ENCODE measurements around the gene AMD1. TPM values are rescaled to one million over a fixed set of nuclear protein-coding genes. Genes with fewer than 3 reads are reported as not detected.
A peak's percentile ranks its signal among the peaks of the same experiment; 100 is the strongest.

The AMD1 gene
- total and polyA plus RNA-seq, 3 experiments from 2014 or later: 52.0 to 96.3 (median 95.8) TPM

- POLR2A ChIA-PET: no interaction called here
These were observed 24.8 kb upstream of the AMD1 start for GRCh38 chr6:110849781-110850180.

GRCh38 chr6:110852773-110853172, 21.8 kb upstream of the AMD1 start:
- peak overlapping the region in 1 of 8 donors; percentile 82 for H3K27ac Mint-ChIP-seq
- H3K9me3 ChIP-seq (ENCODE audit: low read length): no peaks in the 10 kb centered on the region
- H3K4me1 ChIP-seq (ENCODE audit: insufficient read depth, low read length): no peaks in the 10 kb centered on the region
- H3K36me3 ChIP-seq (ENCODE audit: insufficient read depth, low read length): no peaks in the 10 kb centered on the region
- no peaks in the 10 kb centered on the region for H3K4me1 Mint-ChIP-seq
- DNase-seq: no peak
- H3K36me3 Mint-ChIP-seq: no peaks in the 10 kb centered on the region
- no peak overlapping the region for H3K27ac ChIP-seq (ENCODE audit: low read depth, low read length)
- ChIA-PET CTCF (interaction anchor here (1.4 kb wide), 1 partner anchor 43 kb away, joined by 3 read pairs; no protein-coding TSS in a partner anchor), POLR2A (no interaction called here)
- no peak overlapping the region for H3K4me3 ChIP-seq (ENCODE audit: low read length)
- no peaks in the 10 kb centered on the region for H3K27me3 ChIP-seq (ENCODE audit: insufficient read depth, low read length, poor library complexity, severe bottlenecking)
- no peaks in the 10 kb centered on the region for H3K9me3 Mint-ChIP-seq
- no peak overlapping the region for H3K4me3 Mint-ChIP-seq
- peaks cover 0 to 2% of the 10 kb centered on the region in 2 donors for H3K27me3 Mint-ChIP-seq

More at GRCh38 chr6:110849781-110850180, 24.8 kb upstream of the AMD1 start:
- no peak overlapping the region for H3K4me3 Mint-ChIP-seq
- no peaks in the 10 kb centered on the region for H3K4me1 ChIP-seq (ENCODE audit: insufficient read depth, low read length)
- no peak overlapping the region for H3K27ac Mint-ChIP-seq
- CTCF ChIA-PET: interaction anchor here (1.2 kb wide), 1 partner anchor 120 kb away, joined by 3 read pairs; no protein-coding TSS in a partner anchor
- H3K4me1 Mint-ChIP-seq: no peaks in the 10 kb centered on the region
- H3K36me3 Mint-ChIP-seq: no peaks in the 10 kb centered on the region
- H3K36me3 ChIP-seq (ENCODE audit: insufficient read depth, low read length): no peaks in the 10 kb centered on the region
- H3K9me3 Mint-ChIP-seq: no peaks in the 10 kb centered on the region
- no peaks in the 10 kb centered on the region for H3K27me3 ChIP-seq (ENCODE audit: insufficient read depth, low read length, poor library complexity, severe bottlenecking)
- H3K4me3 ChIP-seq (ENCODE audit: low read length): no peak overlapping the region
- H3K9me3 ChIP-seq (ENCODE audit: low read length): no peaks in the 10 kb centered on the region
- no peak overlapping the region for H3K27ac ChIP-seq (ENCODE audit: low read depth, low read length)
- peaks cover 0 to 2% of the 10 kb centered on the region in 2 donors for H3K27me3 Mint-ChIP-seq
- no peak for DNase-seq

GRCh38 chr6:110853754-110854477, 20.7 kb upstream of the AMD1 start:
- Histone ChIP-seq H3K9me3 (ENCODE audit: low read length) (no peaks in the 10 kb centered on the region), H3K36me3 (ENCODE audit: insufficient read depth, low read length) (no peaks in the 10 kb centered on the region), H3K4me1 (ENCODE audit: insufficient read depth, low read length) (no peaks in the 10 kb centered on the region), H3K27me3 (ENCODE audit: insufficient read depth, low read length, poor library complexity, severe bottlenecking) (no peaks in the 10 kb centered on the region), H3K27ac (ENCODE audit: low read depth, low read length) (no peak overlapping the region), H3K4me3 (ENCODE audit: low read length) (no peak overlapping the region)
- Mint-ChIP-seq H3K4me1 (no peaks in the 10 kb centered on the region), H3K27me3 (no peaks in the 10 kb centered on the region), H3K27ac (no peak overlapping the region), H3K9me3 (no peaks in the 10 kb centered on the region), H3K36me3 (no peaks in the 10 kb centered on the region), H3K4me3 (no peak overlapping the region)
- DNase-seq: no peak
- ChIA-PET CTCF (no interaction called here), POLR2A (no interaction called here)

- no peak for DNase-seq
- no peaks in the 10 kb centered on the region for H3K9me3 Mint-ChIP-seq
- no peak overlapping the region for H3K27ac Mint-ChIP-seq
- CTCF ChIA-PET: interaction anchor here (1.2 kb wide), 1 partner anchor 46 kb away, joined by 4 read pairs; no protein-coding TSS in a partner anchor
- POLR2A ChIA-PET: no interaction called here
- H3K36me3 Mint-ChIP-seq: peaks cover 0 to 2% (median 0%) of the 10 kb centered on the region in 3 donors
- Histone ChIP-seq H3K36me3 (ENCODE audit: insufficient read depth, low read length) (no peaks in the 10 kb centered on the region), H3K4me1 (ENCODE audit: insufficient read depth, low read length) (no peaks in the 10 kb centered on the region), H3K4me3 (ENCODE audit: low read length) (no peak overlapping the region), H3K9me3 (ENCODE audit: low read length) (no peaks in the 10 kb centered on the region), H3K27ac (ENCODE audit: low read depth, low read length) (no peak overlapping the region), H3K27me3 (ENCODE audit: insufficient read depth, low read length, poor library complexity, severe bottlenecking) (no peaks in the 10 kb centered on the region)
- H3K4me1 Mint-ChIP-seq: no peaks in the 10 kb centered on the region
- H3K4me3 Mint-ChIP-seq: no peak overlapping the region
- no peaks in the 10 kb centered on the region for H3K27me3 Mint-ChIP-seq
These were observed 18.3 kb upstream of the AMD1 start for GRCh38 chr6:110856296-110856695.

GRCh38 chr6:110858016-110858415, 16.6 kb upstream of the AMD1 start:
- Mint-ChIP-seq H3K4me1 (no peaks in the 10 kb centered on the region), H3K36me3 (peaks cover 0 to 2% (median 0%) of the 10 kb centered on the region in 3 donors), H3K4me3 (no peak overlapping the region), H3K9me3 (no peaks in the 10 kb centered on the region), H3K27me3 (no peaks in the 10 kb centered on the region), H3K27ac (peak overlapping the region in 1 of 8 donors; percentile 51)
- Histone ChIP-seq H3K27me3 (ENCODE audit: insufficient read depth, low read length, poor library complexity, severe bottlenecking) (no peaks in the 10 kb centered on the region), H3K27ac (ENCODE audit: low read depth, low read length) (no peak overlapping the region), H3K36me3 (ENCODE audit: insufficient read depth, low read length) (no peaks in the 10 kb centered on the region), H3K4me1 (ENCODE audit: insufficient read depth, low read length) (no peaks in the 10 kb centered on the region), H3K4me3 (ENCODE audit: low read length) (no peak overlapping the region), H3K9me3 (ENCODE audit: low read length) (no peaks in the 10 kb centered on the region)
- POLR2A ChIA-PET: no interaction called here
- CTCF ChIA-PET: no interaction called here
- DNase-seq: no peak

- no peak overlapping the region for H3K4me3 ChIP-seq (ENCODE audit: low read length)
- CTCF ChIA-PET: no interaction called here
- H3K36me3 Mint-ChIP-seq: peaks cover 0 to 2% (median 0%) of the 10 kb centered on the region in 3 donors
These were observed 15.9 kb upstream of the AMD1 start for GRCh38 chr6:110858562-110859214.

GRCh38 chr6:110859335-110859792, 15.2 kb upstream of the AMD1 start:
- Histone ChIP-seq H3K36me3 (ENCODE audit: insufficient read depth, low read length) (no peaks in the 10 kb centered on the region), H3K4me3 (ENCODE audit: low read length) (no peak overlapping the region), H3K9me3 (ENCODE audit: low read length) (no peaks in the 10 kb centered on the region), H3K27me3 (ENCODE audit: insufficient read depth, low read length, poor library complexity, severe bottlenecking) (no peaks in the 10 kb centered on the region), H3K27ac (ENCODE audit: low read depth, low read length) (no peak overlapping the region), H3K4me1 (ENCODE audit: insufficient read depth, low read length) (no peaks in the 10 kb centered on the region)
- DNase-seq: no peak
- peaks cover 0 to 2% (median 0%) of the 10 kb centered on the region in 3 donors for H3K36me3 Mint-ChIP-seq
- H3K9me3 Mint-ChIP-seq: no peaks in the 10 kb centered on the region
- no peak overlapping the region for H3K27ac Mint-ChIP-seq
- CTCF ChIA-PET: no interaction called here
- POLR2A ChIA-PET: no interaction called here
- H3K4me1 Mint-ChIP-seq: no peaks in the 10 kb centered on the region
- H3K27me3 Mint-ChIP-seq: no peaks in the 10 kb centered on the region
- no peak overlapping the region for H3K4me3 Mint-ChIP-seq

More at GRCh38 chr6:110858562-110859214, 15.9 kb upstream of the AMD1 start:
- Histone ChIP-seq H3K27ac (ENCODE audit: low read depth, low read length) (no peak overlapping the region), H3K36me3 (ENCODE audit: insufficient read depth, low read length) (no peaks in the 10 kb centered on the region), H3K27me3 (ENCODE audit: insufficient read depth, low read length, poor library complexity, severe bottlenecking) (no peaks in the 10 kb centered on the region), H3K4me1 (ENCODE audit: insufficient read depth, low read length) (no peaks in the 10 kb centered on the region), H3K9me3 (ENCODE audit: low read length) (no peaks in the 10 kb centered on the region)
- Mint-ChIP-seq H3K27ac (peak overlapping the region in 1 of 8 donors; percentile 51), H3K4me3 (no peak overlapping the region), H3K9me3 (no peaks in the 10 kb centered on the region), H3K27me3 (no peaks in the 10 kb centered on the region), H3K4me1 (no peaks in the 10 kb centered on the region)
- POLR2A ChIA-PET: no interaction called here
- DNase-seq: no peak

GRCh38 chr6:110864824-110865223, 9.8 kb upstream of the AMD1 start:
- POLR2A ChIA-PET: interaction anchor here (1.3 kb wide), 1 partner anchor 11 kb away, joined by 3 read pairs; no protein-coding TSS in a partner anchor
- Histone ChIP-seq H3K4me1 (ENCODE audit: insufficient read depth, low read length) (peaks cover 6% of the 10 kb centered on the region), H3K4me3 (ENCODE audit: low read length) (no peak overlapping the region), H3K9me3 (ENCODE audit: low read length) (no peaks in the 10 kb centered on the region), H3K27ac (ENCODE audit: low read depth, low read length) (no peak overlapping the region), H3K36me3 (ENCODE audit: insufficient read depth, low read length) (no peaks in the 10 kb centered on the region), H3K27me3 (ENCODE audit: insufficient read depth, low read length, poor library complexity, severe bottlenecking) (no peaks in the 10 kb centered on the region)
- peaks cover 2 to 7% (median 5%) of the 10 kb centered on the region in 3 donors for H3K4me1 Mint-ChIP-seq
- H3K27me3 Mint-ChIP-seq: no peaks in the 10 kb centered on the region
- no peaks in the 10 kb centered on the region for H3K9me3 Mint-ChIP-seq
- CTCF ChIA-PET: interaction anchor here (1.0 to 3.1 kb wide), 3 partner anchors 9 to 183 kb away, joined by 4 to 13 read pairs (median 5); partner anchors contain the start of gene AMD1
- no peak overlapping the region for H3K4me3 Mint-ChIP-seq
- no peaks in the 10 kb centered on the region for H3K36me3 Mint-ChIP-seq
- peak overlapping the region in 1 of 8 donors; percentile 10 for H3K27ac Mint-ChIP-seq
- DNase-seq: no peak

Measured in CD8-positive, alpha-beta memory T cell (primary cell).